HG03342 (cell line): ENCODE data around the gene C2orf81.
A peak's percentile ranks its signal among the peaks of the same experiment; 100 is the strongest.
"Not testable (repeated sequence)": the region's sequence is repeated elsewhere in the genome, so short reads cannot be mapped to it uniquely, and the experiment has no call there.

Experiments
- ATAC-seq: cut with Tn5 transposase; IDR thresholded peaks from one replicate; pipeline ENCODE4 v1.9.1; 2021; ENCODE audit warnings: mild to moderate bottlenecking, moderate library complexity; ENCODE audit not compliant: unreplicated experiment

Gene C2orf81

DNA sequence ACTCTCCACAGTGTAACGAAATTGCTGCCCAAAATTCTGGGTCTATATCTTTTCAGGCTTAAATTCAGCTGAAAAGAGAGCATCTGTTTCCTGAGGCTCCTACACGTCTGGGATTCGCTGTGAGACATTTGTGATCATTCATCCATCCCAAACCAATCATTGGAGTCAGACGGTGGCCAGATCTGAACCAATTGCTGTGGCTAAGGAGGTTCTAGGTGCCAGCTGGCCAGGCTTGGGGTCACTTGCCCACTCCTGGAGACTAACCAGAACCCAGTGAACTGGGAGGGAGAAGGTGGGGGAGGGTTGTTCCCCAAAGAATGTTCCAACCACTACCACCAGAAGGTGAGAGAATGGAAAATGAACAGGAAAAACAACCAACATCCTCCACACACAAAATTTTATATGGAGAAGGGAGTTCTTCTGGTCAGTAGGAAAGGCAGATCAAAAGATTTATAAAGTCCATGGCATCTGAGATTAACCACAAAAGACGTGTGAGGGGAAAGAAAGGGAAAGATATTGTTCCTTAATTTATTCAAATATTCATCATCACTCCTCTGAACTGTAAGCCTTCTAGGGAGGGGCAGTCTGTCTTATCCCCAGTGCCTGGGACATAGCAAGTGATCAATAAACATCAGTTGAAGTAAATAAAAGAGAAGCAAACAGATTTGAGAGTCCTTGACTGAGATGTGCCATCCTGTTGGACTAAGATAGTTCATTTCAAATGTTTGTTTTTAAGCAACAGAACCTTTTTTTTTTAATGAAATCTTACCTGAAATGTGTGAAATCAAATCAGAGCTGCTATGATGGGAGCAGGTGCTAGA lies 23.3 kb upstream of the C2orf81 start:
- ATAC-seq, result no peak

- ATAC-seq, result not testable (repeated sequence)
Measured at GRCh38 chr2:74442483-74443297, 21.3 kb upstream of the C2orf81 start.

DNA sequence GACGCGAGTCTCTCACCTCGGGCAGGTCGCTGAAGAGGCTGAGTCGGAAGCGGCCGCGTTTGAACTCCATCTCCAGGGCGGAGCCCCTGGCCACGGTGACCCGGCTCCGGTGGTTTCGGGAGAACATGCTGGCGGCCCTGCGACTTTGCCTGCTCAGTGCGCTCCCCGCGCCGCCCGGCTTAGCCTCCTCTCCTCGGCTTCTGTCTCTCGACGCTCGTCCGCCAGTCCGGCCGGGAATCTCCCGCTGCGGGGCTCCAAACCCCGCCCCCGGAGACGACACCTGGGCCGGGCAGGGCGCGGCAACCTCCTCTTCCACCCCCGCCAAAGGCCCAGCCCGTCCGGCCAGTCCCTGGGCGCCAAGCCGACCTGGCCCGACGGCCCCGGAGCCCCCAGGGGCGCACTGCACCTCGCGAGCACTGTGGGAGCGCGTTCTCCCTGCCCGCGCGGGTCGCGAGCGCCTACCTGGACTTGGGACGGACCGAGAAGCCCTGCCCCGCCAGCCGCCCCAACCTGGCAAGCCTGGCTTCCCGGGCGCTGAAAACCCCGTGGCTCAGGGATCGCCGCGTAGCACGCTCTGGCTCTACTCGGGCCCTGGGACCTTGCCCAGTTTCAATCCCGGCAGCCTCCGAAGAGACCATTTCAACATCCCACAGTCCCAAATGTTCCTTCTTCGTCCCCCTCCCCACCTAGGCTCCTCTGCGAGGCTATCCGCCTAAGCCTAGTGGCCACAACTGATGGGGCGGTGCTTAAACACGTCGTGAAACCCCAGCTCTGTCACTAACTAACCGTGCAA lies 20.5 kb upstream of the C2orf81 start, which contains the start of gene RTKN:
RTKN (minus strand) TSS at position 248 of the 793 bp plus-strand sequence; CDS start at position 127, 121 bp downstream.
- no peak for ATAC-seq

DNA sequence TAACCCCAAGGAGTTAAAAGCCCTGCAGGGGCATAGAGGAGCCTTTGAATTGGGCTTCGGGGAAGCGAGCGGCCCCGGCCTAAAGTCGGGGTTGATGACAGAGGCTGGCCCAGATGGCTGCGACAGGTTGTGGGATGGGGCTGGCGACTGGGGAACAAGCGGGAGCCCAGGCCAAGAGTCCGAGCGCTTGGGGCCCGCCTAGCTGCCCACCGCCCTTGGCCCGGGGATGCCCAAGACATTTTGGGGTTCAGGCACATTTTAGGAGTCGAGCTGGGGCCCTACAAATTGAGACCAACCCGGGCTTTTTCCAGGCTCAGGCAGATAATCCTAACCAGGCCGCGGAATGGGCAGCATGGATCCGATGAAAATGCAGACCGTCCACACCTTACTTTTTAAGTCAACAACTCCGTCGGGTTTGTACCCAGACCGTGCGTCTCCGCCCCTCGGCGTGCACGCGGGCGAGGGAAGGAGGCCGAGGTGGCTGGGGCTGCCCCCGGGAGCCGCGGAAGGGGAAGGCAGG lies 19.8 kb upstream of the C2orf81 start:
- ATAC-seq, result no peak

DNA sequence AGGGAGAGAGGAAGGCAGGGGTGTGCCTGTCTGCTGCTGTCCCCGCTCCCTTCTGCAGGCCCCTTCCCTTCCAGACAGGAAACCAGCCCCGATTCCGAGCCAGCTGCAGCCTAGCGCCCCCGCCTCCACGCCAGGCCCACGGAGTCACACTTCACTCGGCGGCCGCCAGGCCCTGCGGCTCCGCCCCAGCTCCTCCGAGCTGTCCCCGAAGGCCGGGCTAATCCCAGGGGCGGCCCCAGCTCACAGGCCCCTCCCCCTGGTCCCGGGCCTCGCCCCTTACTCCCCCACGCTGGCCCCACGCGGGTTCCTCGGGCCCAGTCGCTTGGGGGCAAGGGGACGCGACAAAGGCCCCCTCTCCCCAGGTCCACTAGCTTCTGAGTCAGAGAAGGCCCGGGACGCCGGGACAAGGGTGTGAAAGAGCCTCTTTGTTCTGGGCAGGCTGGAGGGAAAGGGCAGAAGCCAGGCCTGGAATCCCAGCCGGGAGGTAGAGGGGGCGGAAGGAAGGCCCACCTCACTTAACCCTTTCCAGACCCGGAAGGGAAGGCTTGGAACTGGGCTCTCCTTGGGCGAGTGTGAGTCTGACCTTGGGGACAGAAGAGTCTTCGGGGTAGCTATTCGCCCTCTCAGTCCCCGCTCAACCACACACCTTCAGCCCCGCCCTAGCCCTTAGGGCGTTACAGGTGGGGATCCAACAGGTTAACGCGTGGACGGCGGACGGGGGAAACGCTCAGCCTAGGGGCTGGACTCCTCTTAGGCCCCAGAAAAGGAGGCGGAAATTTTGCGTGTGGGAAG lies 19.2 kb upstream of the C2orf81 start:
- peak; percentile 91 for ATAC-seq

- no peak for ATAC-seq
Measured at GRCh38 chr2:74439803-74440377, 18.5 kb upstream of the C2orf81 start.

DNA sequence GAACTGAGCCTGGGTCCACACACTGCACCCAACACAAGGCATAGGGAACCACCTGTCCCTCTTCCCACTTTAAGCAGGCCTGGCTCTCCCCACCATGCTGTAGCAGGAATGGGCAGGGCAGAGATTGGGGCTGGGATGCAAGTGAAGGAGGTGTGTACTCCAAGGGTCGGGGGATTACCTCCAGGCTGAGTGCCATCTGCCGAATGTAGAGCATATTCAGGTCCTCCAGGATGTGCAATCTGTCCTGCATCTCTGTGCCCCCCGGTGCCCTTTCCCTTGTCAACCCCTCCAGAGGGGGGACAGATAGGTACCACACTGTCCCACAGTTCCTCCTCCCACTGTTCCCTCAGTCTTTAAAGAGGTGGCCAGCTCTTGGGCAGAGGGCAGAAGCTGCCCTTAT lies 18.0 kb upstream of the C2orf81 start:
- no peak for ATAC-seq

DNA sequence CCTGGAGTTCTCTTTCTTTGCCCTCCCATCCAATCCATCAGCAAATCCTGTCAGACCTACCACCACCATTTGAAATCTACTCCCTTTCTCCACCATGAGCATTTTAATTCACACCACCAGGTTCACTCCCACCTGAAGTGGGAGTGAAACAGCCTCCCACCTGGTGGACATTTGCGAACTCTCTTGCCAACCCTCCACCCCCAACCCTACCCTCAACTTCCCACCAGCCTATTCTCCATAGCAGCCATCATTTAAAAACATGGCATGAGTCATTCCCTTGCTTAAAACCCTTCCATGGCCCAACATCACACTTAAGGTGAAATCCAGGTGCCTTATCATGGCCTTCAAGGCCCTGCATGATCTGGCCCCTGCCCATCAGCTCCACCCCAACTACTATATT lies 16.8 kb upstream of the C2orf81 start:
- no peak for ATAC-seq

DNA sequence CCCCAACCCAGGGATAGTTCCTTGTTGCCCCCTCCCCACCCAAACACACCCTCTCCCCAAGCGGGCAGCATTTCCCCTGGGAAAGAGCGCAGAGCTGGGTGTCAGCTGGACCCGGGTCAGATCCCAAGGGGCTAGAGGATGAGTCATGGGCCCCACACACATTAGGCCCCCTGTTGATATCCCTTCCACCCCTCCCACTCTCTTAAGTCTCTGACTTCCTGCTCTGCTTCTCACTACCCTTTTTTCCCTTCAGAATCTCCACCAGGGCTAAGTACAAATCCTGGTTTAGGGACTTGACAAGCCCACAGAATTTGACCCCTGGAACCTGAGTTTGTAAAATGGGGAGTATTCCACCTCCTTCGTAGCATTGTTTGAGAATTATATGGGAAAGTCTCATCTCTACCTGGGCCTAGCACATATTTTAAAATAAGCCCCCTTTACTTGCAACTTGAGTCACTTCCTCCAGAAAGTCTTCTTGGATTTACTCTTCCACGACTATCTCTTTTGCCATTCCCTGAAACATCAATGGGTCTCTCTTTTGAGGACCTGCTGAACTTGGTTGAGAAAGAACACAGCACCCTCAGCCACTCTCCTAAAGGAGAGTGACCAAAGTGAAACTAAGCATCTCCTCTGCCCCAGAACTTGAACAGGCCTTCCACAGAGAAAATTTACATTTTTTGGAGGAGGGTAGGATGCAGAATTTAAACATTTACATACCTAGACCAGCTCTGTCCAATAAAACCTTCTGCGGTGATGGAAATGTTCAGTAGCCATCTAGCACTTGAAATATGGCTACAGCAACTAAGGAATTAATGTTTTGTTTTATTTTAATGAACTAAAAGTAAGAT lies 15.7 kb upstream of the C2orf81 start:
- no peak for ATAC-seq

DNA sequence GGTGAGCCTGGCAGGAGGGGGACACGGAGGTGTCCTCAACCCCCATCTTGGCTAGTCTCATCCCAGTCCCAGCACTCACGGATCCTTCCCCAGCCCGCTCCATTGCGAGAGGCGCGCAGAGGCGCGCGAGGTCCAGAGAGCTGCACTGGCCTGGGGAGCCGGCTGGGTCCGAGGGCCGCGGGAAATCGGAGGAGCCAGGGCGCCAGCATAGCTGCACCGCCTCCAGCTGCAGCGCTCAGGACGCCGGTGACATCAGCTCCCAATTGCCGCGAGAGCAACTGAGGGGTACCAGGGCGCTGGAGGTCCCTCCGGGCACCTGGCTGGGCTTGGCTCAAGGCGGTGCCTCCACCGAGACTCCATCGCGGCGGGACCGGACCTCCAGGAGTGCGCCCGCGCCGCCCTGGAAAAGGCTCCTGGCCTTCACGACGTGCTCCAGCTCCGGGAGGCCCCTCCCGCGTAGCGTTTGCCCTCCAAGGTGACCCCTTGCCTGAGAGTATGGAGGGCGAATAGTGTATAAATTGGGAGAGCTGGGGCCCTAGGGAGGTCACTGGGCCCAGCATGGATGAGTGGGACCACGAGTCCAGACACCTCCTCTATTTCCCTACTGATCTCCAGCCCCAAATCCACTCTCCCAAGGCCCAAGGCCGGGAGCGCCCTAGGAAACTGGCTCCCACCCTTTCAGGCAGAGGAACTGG lies 14.8 kb upstream of the C2orf81 start:
- ATAC-seq, result no peak

DNA sequence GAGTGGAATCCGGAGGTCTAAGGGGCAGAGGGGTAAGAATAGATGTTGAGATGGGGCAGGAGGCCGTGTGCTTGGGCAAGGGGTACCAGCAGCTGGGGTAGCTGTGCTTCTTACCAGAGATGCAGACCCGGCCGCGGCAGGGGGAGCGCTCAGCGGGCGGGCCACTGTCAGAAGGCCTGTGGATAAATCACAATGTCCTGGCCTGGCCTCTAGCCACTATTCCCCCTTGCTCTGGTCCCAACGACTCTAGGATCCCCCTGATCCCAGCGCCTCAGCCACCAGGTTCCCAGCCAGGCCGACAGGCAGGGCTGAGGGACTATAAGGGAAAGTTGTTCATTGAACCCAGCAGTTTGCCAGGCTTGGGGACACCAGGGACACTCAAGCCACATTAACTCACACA lies 9.1 kb upstream of the C2orf81 start:
- no peak for ATAC-seq

DNA sequence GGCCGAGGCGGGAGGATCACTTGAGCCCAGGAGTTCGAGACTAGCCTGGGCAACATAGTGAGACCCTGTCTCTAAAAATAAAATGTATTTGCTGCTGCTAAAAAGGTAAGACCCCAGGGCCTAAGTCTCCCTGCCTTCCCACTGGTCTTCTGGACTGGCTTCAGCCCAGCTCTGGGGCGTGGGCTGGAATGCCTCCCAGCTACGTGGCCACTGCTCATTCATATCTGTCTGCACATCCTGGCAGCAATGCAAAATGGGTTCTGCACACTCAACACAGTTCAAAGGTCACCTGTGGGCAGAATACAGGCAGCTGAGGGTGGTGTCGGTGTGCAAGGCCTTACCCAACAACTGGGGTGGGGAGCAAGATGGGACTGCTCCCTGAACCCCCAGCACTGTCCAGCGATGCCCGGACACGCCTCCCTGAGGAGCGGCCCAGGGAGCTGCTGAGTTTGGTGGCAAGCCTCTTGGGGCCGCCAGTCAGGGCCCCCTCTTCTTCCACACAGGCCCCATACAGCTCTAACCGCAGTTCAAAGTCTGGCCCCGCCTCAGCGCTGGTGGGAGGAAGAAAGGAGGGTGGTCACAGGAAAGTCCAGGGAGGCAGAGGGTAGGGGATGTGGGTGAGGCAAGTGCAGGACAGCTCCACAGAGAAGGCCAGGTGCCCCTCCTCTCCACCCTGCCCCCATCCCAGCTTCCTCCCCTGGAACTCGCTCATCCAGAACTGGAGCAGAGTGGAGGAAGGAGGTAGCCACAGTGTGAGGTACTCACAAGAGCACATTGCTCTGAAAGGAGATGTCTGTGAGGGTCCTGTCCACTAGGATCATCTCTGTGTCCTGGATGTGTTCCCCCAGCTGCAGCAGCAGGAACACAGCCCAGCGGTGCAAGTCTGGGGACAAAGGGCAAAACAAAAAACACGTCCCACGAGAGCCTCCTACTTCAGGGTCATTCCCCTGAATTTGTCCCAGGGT lies 8.3 kb upstream of the C2orf81 start:
- ATAC-seq, result no peak

DNA sequence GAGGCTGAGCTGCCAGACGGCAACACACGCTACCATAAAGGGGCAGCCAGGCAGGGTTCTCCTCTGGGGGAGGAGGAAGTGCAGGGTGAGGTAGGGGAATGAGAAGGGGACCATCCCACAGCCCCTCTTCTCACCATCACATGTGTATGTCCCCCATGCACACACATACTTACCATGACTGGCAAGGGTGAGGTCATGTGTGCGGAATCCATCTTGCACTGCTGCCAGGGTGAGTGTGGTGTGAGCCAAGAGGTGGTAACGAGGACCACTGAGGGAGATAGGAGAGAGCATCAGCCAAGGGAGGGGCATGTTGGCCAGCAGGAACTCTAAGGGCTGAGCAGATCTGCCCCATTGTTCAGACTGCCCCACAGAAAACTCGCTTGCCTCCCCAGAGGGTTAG lies 7.3 kb upstream of the C2orf81 start:
- no peak for ATAC-seq

DNA sequence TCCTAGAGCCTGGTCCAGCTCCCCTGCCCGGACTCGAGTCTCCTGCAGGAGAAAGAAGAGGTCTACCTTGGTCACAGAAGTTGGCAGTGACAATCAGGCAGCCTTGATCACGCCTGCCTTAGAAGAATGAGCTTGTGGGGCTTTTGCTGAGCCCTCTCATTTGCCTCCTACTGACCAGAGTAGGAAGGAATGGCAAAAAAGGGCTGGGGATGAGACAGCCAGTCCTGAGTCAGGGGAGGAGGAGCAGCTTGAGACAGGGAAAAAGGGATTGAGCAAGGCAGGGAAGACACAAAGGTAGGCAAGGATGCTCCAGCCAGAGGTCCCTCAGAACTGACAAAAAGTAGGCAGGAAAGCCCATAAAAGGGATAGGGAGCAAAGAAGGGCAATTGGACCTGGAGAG lies 6.1 kb upstream of the C2orf81 start:
- ATAC-seq, result no peak

- no peak for ATAC-seq
Measured at GRCh38 chr2:74426181-74426758, 4.9 kb upstream of the C2orf81 start.

- ATAC-seq, result no peak
Measured at GRCh38 chr2:74425523-74425922, 4.1 kb upstream of the C2orf81 start.

GRCh38 chr2:74424995-74425406 lies 3.6 kb upstream of the C2orf81 start:
- ATAC-seq, result no peak
